ENCODE results near the gene IRAK2.

The IRAK2 gene

DNA sequence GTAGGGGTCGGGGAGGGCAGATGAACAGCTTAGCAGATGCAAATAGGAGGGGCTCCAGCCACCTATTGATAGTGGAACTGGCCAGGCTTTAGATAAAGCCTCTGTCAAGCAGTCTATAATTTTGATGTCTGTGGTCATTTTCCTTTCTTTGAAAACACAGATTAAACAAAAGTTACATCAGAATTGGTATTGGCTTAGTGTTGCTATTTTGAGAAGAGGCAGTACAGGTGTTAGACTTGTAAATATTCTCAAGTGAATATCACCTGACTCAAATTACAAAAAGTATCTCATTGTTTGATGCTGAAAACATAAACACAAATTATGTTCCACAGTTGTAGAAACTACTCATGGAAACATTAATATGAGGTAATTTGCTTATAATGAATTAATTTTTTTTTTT, 109.9 kb downstream of the IRAK2 start:
- TF ChIP-seq, protein P1, sequence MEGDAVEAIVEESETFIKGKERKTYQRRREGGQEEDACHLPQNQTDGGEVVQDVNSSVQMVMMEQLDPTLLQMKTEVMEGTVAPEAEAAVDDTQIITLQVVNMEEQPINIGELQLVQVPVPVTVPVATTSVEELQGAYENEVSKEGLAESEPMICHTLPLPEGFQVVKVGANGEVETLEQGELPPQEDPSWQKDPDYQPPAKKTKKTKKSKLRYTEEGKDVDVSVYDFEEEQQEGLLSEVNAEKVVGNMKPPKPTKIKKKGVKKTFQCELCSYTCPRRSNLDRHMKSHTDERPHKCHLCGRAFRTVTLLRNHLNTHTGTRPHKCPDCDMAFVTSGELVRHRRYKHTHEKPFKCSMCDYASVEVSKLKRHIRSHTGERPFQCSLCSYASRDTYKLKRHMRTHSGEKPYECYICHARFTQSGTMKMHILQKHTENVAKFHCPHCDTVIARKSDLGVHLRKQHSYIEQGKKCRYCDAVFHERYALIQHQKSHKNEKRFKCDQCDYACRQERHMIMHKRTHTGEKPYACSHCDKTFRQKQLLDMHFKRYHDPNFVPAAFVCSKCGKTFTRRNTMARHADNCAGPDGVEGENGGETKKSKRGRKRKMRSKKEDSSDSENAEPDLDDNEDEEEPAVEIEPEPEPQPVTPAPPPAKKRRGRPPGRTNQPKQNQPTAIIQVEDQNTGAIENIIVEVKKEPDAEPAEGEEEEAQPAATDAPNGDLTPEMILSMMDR (IDR thresholded peaks at IDR 0.05; ENCODE audit: low read depth, low read length), result no peak
- H3K4me3 ChIP-seq (replicated peaks in 1 of 2; ENCODE audit: low read depth in 2 of 2, low read length in 2 of 2), result no peak overlapping the region
- DNase-seq (ENCODE audit: low read depth in 2 of 2), result no peak

DNA sequence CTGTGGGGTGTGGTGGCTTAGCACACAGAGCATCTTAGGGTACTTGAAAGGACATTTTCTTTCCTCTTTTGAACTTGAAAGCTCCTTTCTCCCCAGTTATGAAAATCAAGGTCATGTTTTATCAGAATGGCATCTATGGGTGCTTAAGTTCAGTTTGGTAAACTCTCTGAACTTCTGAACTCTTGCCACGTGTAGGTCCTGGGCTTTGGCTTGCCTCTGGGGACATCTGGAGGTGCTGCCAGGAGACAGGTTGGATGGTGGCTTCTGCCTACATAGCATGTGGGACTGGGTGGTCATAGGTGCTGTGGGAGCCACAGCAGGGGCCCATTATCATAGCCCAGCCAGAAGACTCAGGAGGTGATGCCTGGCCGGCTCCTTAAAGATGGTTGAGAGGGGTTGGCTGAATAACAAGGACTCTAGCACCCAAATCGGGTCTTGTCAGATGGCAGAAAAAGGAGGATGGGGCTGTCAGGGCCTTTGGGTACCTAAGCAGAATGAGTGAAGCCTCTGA, 112.5 kb downstream of the IRAK2 start:
- TF ChIP-seq, protein P1 (IDR thresholded peaks at IDR 0.05; ENCODE audit: low read depth, low read length), result no peak
- no peak overlapping the region for H3K4me3 ChIP-seq (replicated peaks in 1 of 2; ENCODE audit: low read depth in 2 of 2, low read length in 2 of 2)
- no peak for DNase-seq (ENCODE audit: low read depth in 2 of 2)

DNA sequence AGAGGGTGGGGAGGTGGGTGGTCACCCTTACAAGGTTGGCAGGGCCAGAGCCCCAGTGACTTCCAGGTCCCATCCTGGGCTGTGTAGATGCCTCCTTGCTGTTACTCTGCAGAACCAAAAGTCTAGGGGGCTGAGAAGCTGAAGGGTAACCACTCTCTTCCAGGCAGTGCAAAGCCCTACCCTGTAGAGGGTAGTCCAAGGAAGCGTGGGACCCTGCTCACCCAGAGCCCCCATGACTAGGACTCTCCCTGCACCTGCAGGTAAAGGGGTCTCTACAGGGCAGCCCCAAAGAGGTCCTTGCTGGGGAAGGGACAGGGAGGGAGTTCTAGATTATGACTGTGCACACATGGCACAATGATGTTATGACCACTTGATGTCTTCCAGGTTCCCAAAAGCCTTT, 113.8 kb downstream of the IRAK2 start:
- TF ChIP-seq, protein P1 (IDR thresholded peaks at IDR 0.05; ENCODE audit: low read depth, low read length), result no peak
- DNase-seq (ENCODE audit: low read depth in 2 of 2), result no peak
- H3K4me3 ChIP-seq (replicated peaks in 1 of 2; ENCODE audit: low read depth in 2 of 2, low read length in 2 of 2), result no peak overlapping the region

DNA sequence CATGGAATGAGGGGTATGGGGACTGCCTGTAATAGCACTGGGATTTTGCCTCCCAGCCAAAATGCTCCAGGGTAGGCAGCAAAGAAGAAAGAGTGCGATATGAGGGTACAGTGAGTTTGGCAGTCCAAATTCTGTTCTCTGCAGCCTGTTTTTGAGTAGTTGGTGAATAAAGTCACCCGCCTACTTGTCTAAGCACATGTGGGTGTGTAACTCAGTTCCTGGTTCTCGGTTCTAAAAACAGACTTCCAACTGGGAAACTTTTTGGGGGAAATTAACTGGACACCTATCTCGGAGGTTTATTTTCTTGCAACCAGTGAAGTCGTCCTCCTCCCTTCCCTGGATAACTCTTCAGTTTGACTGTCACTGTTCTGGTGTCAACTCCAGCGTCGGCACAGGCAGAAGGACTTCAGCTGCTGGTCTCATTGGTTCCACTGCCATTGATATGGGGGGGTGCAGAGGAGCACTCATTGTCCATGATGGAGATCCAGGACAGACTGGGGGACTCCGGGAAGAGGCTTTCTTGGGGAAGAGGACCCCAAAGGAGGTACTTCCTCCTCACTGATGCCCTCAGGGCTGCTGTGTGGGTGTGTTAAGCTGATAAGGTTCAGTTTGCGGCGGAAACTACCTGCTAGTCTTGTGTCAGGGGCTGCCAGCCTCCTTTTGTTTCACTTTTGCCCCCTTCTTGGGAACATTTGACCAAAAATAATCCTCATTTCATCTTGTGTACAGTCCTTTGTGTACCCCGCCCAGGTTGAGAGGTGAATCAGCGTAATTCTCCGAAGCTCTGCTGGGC, 114.9 kb downstream of the IRAK2 start:
- H3K4me3 ChIP-seq (replicated peaks in 1 of 2; ENCODE audit: low read depth in 2 of 2, low read length in 2 of 2), result no peak overlapping the region
- TF ChIP-seq, protein P1 (IDR thresholded peaks at IDR 0.05; ENCODE audit: low read depth, low read length), result no peak
- no peak for DNase-seq (ENCODE audit: low read depth in 2 of 2)

DNA sequence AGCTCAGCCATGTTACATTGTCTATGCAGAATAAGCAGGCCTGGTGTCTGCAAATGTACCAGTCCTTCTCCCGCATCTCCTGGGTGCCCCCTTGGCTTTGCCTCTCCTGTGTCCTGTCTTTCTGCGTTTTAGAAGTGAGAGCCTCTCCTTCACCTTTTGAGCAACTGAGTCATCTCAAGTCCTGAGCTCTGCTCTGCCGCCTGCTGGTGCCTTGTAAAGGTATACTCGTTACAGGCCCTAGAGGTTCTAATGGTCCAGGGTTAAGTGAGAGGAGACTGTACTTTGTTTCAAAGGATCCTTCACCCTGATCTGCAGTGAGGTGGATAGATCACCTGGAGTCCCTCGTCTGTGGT, 115.4 kb downstream of the IRAK2 start:
- no peak for DNase-seq (ENCODE audit: low read depth in 2 of 2)

DNA sequence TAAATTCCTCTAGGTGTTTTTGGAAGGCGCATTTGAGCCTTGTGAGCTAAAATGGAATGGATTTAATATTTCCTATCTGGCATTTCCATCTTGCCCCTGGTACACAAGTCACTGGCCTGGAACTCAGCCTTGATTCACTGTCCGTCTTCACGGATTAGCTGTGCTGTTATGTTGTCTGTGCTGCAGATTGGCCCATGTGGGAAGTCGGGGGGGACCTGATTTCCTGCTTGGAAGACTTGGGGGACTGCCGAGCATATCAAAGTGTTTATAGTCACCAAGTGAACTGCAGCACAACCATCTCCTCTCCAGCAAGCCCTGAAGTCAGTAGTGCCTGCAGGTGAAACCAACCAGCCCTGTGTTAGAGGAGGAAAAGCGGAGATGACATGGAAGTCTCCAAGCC, 115.9 kb downstream of the IRAK2 start:
- no peak for DNase-seq (ENCODE audit: low read depth in 2 of 2)
- TF ChIP-seq, protein P1 (IDR thresholded peaks at IDR 0.05; ENCODE audit: low read depth, low read length), result no peak
- no peak overlapping the region for H3K4me3 ChIP-seq (replicated peaks in 1 of 2; ENCODE audit: low read depth in 2 of 2, low read length in 2 of 2)

More for the DNA sequence above, 115.4 kb downstream of the IRAK2 start:
- TF ChIP-seq, protein P1 (IDR thresholded peaks at IDR 0.05; ENCODE audit: low read depth, low read length), result no peak
- H3K4me3 ChIP-seq (replicated peaks in 1 of 2; ENCODE audit: low read depth in 2 of 2, low read length in 2 of 2), result no peak overlapping the region
